ENCODE results near the gene AIG1.

AIG1 gene

GRCh38 chr6:143169440-143169839 is 108.8 kb downstream of the AIG1 start:
- peaks cover 2% of the 10 kb centered on the region for H3K9me3 ChIP-seq (ENCODE audit: severe bottlenecking)
- H3K27ac ChIP-seq, result no peak overlapping the region
- DNase-seq, result no peak
- H3K27me3 ChIP-seq (ENCODE audit: insufficient read depth, low read depth, severe bottlenecking), result no peaks in the 10 kb centered on the region
- H3K4me3 ChIP-seq (ENCODE audit: low read depth, low read length), result no peak overlapping the region
- H3K36me3 ChIP-seq, result no peaks in the 10 kb centered on the region
- TF ChIP-seq CTCF (IDR thresholded peaks at IDR 0.05; ENCODE audit: low read depth, low read length), result no peak

DNA sequence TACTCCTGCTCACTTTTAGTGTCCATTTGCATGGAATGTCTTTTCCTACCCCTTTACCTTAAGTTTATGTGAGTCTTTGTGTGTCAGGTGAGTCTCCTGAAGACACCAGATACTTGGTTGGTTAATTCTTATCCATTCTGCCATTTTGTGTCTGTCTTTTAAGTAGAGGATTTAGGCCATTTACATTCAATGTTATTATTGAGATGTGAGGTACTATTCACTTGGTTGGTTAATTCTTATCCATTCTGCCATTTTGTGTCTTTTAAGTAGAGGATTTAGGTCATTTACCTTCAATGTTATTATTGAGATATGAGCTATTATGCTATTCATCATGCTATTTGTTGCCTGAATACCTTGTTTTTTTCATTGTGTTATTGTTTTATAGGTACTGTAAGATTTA is 113.8 kb downstream of the AIG1 start:
- no peak overlapping the region for H3K27ac ChIP-seq
- DNase-seq, result no peak
- H3K4me3 ChIP-seq (ENCODE audit: low read depth, low read length), result no peak overlapping the region
- H3K9me3 ChIP-seq (ENCODE audit: severe bottlenecking), result peaks cover 5% of the 10 kb centered on the region
- no peaks in the 10 kb centered on the region for H3K36me3 ChIP-seq
- no peak for TF ChIP-seq CTCF (IDR thresholded peaks at IDR 0.05; ENCODE audit: low read depth, low read length)
- no peaks in the 10 kb centered on the region for H3K27me3 ChIP-seq (ENCODE audit: insufficient read depth, low read depth, severe bottlenecking)

DNA sequence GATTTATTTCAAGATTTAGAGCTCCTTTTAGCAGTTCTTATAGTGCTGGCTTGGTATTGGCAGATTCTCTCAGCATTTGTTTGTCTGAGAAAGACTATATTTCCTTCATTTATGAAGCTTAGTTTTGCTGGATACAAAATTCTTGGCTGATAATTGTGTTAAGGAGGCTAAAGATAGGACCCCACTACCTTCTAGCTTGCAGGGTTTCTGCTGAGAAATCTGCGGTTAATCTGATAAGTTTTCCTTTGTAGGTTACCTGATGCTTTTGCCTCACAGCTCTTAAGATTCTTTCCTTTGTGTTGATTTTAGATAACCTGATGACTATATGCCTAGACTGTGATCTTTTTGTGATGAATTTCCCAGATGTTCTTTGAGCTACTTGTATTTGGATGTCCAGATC is 114.3 kb downstream of the AIG1 start:
- Histone ChIP-seq H3K27me3 (ENCODE audit: insufficient read depth, low read depth, severe bottlenecking) (no peaks in the 10 kb centered on the region), H3K9me3 (ENCODE audit: severe bottlenecking) (peaks cover 5% of the 10 kb centered on the region), H3K27ac (no peak overlapping the region), H3K36me3 (no peaks in the 10 kb centered on the region), H3K4me3 (ENCODE audit: low read depth, low read length) (no peak overlapping the region)
- DNase-seq, result no peak
- TF ChIP-seq CTCF (IDR thresholded peaks at IDR 0.05; ENCODE audit: low read depth, low read length), result no peak

GRCh38 chr6:143176090-143177021 is 115.7 kb downstream of the AIG1 start:
- DNase-seq, result no peak
- Histone ChIP-seq H3K36me3 (no peaks in the 10 kb centered on the region), H3K27ac (no peak overlapping the region), H3K9me3 (ENCODE audit: severe bottlenecking) (peaks cover 5% of the 10 kb centered on the region), H3K27me3 (ENCODE audit: insufficient read depth, low read depth, severe bottlenecking) (no peaks in the 10 kb centered on the region), H3K4me3 (ENCODE audit: low read depth, low read length) (no peak overlapping the region)
- TF ChIP-seq CTCF (IDR thresholded peaks at IDR 0.05; ENCODE audit: low read depth, low read length), result 0 out of 2 replicates have a peak, but pooled peaks have one; percentile 18

- H3K27me3 ChIP-seq (ENCODE audit: insufficient read depth, low read depth, severe bottlenecking), result no peaks in the 10 kb centered on the region
- no peak overlapping the region for H3K27ac ChIP-seq
- DNase-seq, result no peak
- no peaks in the 10 kb centered on the region for H3K36me3 ChIP-seq
- TF ChIP-seq CTCF (IDR thresholded peaks at IDR 0.05; ENCODE audit: low read depth, low read length), result no peak
- H3K9me3 ChIP-seq (ENCODE audit: severe bottlenecking), result peaks cover 5% of the 10 kb centered on the region
- H3K4me3 ChIP-seq (ENCODE audit: low read depth, low read length), result no peak overlapping the region
Measured at GRCh38 chr6:143177706-143178105, 117.0 kb downstream of the AIG1 start.

All from WERI-Rb-1 (cell line).